Prostate gland (tissue), 2 donors: ENCODE measurements around the gene FHIT. TPM values are rescaled to one million over a fixed set of nuclear protein-coding genes. Genes with fewer than 3 reads are reported as not detected.

Source experiments
- DNase-seq: peaks from one replicate; pipeline ENCODE4 v3.0.0-alpha.2; 2019; ENCODE audit warnings: low spot score
- H3K27ac ChIP-seq, 2 donors: fragments of 200-600 bp; sonication (generic); 2 replicates each; pipeline ENCODE4 v1.5.1; 2017 to 2019
- H3K27me3 ChIP-seq: fragments of 200-600 bp; sonication (generic); replicated peaks from 2 replicates; pipeline ENCODE4 v1.5.1; 2019; ENCODE audit not compliant: insufficient read depth
- H3K36me3 ChIP-seq, 2 donors: fragments of 200-600 bp; sonication (generic); 1 replicate in 1 of 2; 2 replicates in 1 of 2; pipeline versions ENCODE4 v1.5.1 to v1.8.1; 2017 to 2019
- H3K4me1 ChIP-seq: fragments of 200-600 bp; sonication (generic); replicated peaks from 2 replicates; pipeline ENCODE4 v1.5.1; 2019
- H3K4me3 ChIP-seq, 2 donors: fragments of 200-600 bp; sonication (generic); 2 replicates each; pipeline ENCODE4 v1.5.1; 2017 to 2019
- H3K9me3 ChIP-seq: fragments of 200-600 bp; sonication (generic); 2 replicates; pipeline ENCODE4 v1.5.1; 2017
- POLR2A ChIP-seq: fragments of 450-650 bp; IDR thresholded peaks from one replicate; pipeline ENCODE4 v1.6.1; 2016; ENCODE audit warnings: antibody characterized with exemption, mild to moderate bottlenecking
- POLR2AphosphoS5 ChIP-seq: sonication (generic); formaldehyde crosslinking; IDR thresholded peaks from one replicate; pipeline ENCODE4 v1.6.1; 2017; ENCODE audit warnings: antibody characterized with exemption
- WGBS: methylation state at CpG from one replicate; pipeline ENCODE4 v1.1.5; 2018; 5-methylcytosine and 5-hydroxymethylcytosine counted together
- intact Hi-C: fragments of 100-400 bp; cut with DNase I; formaldehyde crosslinking; loops from one replicate; pipeline ENCODE4 v1.14.2; 2022
- total RNA-seq, 2 donors: library from RNA; depleted of rRNA; stranded (reverse); fragments of >200 nt; gene quantifications; one replicate each; pipeline ENCODE4 v1.1.0, GENCODE V29; 2016
- TF ChIP-seq, protein P1 (sequence below), 4 experiments: fragments of 200-600 bp in 2 of 4; fragments of 450-650 bp in 2 of 4; sonication (generic) in 2 of 4; IDR thresholded peaks; 1 replicate in 3 of 4; 2 replicates in 1 of 4; pipeline ENCODE4 v1.5.1; 2016 to 2019; ENCODE audit warnings: antibody characterized with exemption in 4 of 4, mild to moderate bottlenecking in 2 of 4, moderate library complexity in 2 of 4

FHIT gene
- total RNA-seq, 2 donors from 2014 or later = 6.4 to 10.4 TPM

DNA sequence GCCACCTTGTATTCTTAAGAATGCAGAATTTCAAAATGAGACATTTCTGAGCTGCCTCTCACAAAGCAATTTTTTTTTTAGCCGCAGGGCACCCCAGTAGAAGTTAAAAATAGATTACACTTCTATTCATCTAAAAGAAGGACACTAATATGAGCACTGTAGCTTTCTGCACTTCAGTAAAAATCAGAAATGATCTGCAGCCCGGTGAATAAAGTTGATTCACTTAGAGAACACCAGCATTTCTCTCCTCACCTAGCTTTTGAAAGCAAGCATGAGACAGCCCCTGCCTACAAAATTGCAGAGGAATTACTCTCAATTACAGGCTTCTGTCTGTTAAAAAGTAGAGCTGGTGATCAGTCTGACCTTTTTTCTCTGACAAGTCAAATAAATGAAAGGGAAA lies 1062.4 kb downstream of the FHIT start:
- Histone ChIP-seq H3K4me3 (no peak overlapping the region), H3K27ac (no peak overlapping the region), H3K4me1 (no peaks in the 10 kb centered on the region), H3K27me3 (no peaks in the 10 kb centered on the region), H3K9me3 (no peaks in the 10 kb centered on the region), H3K36me3 (no peaks in the 10 kb centered on the region)
- intact Hi-C loops = no loop called here
- no peak for DNase-seq
- WGBS = 57% methylated on average over 2 of the region's 2 CpGs
- no peak for TF ChIP-seq POLR2A
- TF ChIP-seq POLR2AphosphoS5 = no peak
- TF ChIP-seq, protein P1, sequence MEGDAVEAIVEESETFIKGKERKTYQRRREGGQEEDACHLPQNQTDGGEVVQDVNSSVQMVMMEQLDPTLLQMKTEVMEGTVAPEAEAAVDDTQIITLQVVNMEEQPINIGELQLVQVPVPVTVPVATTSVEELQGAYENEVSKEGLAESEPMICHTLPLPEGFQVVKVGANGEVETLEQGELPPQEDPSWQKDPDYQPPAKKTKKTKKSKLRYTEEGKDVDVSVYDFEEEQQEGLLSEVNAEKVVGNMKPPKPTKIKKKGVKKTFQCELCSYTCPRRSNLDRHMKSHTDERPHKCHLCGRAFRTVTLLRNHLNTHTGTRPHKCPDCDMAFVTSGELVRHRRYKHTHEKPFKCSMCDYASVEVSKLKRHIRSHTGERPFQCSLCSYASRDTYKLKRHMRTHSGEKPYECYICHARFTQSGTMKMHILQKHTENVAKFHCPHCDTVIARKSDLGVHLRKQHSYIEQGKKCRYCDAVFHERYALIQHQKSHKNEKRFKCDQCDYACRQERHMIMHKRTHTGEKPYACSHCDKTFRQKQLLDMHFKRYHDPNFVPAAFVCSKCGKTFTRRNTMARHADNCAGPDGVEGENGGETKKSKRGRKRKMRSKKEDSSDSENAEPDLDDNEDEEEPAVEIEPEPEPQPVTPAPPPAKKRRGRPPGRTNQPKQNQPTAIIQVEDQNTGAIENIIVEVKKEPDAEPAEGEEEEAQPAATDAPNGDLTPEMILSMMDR (IDR thresholded peaks at IDR 0.05) = no peak

DNA sequence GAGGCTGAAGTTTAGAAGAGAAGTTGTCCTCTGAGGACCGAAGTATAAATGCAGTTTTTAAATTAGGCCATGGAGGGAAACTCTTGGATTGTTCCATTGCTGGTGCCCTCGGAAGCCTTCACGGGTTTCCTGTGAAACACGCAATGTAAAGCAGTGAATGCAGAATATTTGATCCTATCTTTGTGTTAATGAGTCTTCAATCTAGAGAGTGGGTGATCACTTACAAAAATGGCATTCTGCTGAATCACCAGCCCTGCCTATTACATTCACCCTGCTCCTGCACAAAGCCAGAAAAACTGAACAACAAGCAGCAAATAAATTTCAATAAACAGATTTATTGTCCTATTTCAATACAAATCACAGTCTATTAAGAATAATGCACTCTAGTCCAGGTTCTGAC lies 1063.9 kb downstream of the FHIT start:
- Histone ChIP-seq H3K27me3 (no peaks in the 10 kb centered on the region), H3K27ac (no peak overlapping the region), H3K36me3 (no peaks in the 10 kb centered on the region), H3K4me3 (no peak overlapping the region), H3K4me1 (no peaks in the 10 kb centered on the region), H3K9me3 (no peaks in the 10 kb centered on the region)
- WGBS = 96% methylated on average over 4 of the region's 4 CpGs
- no peak for DNase-seq
- intact Hi-C loops = no loop called here
- TF ChIP-seq POLR2AphosphoS5 = no peak
- TF ChIP-seq, protein P1 (IDR thresholded peaks at IDR 0.05) = no peak
- no peak for TF ChIP-seq POLR2A

DNA sequence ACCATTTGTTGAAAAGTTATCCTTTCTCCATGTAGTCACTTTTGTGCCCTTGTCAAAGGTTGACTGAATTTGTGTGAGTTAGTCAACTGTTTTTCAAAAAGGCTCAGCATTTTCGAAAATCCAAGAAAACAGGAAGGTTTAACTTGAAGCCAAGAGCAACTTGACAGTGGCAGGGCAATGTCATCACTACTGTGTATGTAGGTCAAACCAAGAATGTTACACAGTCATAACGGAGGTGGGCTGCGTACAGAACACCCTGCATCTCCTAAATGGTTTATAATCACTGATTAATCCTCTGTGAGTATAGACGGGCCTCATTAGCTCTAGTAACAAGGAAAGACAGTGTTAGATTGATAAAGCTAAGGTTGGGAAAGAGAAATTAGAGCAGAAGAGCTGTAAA lies 1064.9 kb downstream of the FHIT start:
- TF ChIP-seq POLR2AphosphoS5 = no peak
- no peak for TF ChIP-seq POLR2A
- TF ChIP-seq, protein P1 (IDR thresholded peaks at IDR 0.05) = no peak
- H3K27ac ChIP-seq = no peak overlapping the region
- H3K9me3 ChIP-seq = no peaks in the 10 kb centered on the region
- no peaks in the 10 kb centered on the region for H3K27me3 ChIP-seq
- no peaks in the 10 kb centered on the region for H3K36me3 ChIP-seq
- no peak overlapping the region for H3K4me3 ChIP-seq
- no peaks in the 10 kb centered on the region for H3K4me1 ChIP-seq
- WGBS = 91% methylated on average over 4 of the region's 4 CpGs
- DNase-seq = no peak
- intact Hi-C loops = no loop called here

DNA sequence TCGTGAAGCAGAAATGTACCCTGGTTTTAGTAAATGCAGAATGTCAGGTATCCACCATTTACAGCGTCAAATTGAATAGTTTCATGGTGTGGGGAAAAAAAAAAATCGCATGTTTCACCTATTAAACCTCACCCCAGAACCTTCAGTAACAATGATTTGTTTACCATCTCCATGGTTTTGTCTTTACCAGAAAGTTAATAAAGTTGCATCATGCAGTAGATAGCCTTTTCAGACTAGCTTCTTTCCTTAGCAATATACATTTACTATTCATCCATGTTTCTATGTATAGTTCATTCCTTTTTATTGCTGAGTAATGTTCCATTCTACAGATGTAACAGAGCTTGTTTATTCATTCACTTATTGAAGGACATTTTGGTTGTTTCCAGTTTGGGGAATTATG lies 1066.1 kb downstream of the FHIT start:
- TF ChIP-seq, protein P1 (IDR thresholded peaks at IDR 0.05) = no peak
- Histone ChIP-seq H3K27ac (no peak overlapping the region), H3K9me3 (no peaks in the 10 kb centered on the region), H3K27me3 (no peaks in the 10 kb centered on the region), H3K4me1 (no peaks in the 10 kb centered on the region), H3K36me3 (no peaks in the 10 kb centered on the region), H3K4me3 (no peak overlapping the region)
- intact Hi-C loops = no loop called here
- DNase-seq = no peak
- 91% methylated on average over 3 of the region's 3 CpGs for WGBS

DNA sequence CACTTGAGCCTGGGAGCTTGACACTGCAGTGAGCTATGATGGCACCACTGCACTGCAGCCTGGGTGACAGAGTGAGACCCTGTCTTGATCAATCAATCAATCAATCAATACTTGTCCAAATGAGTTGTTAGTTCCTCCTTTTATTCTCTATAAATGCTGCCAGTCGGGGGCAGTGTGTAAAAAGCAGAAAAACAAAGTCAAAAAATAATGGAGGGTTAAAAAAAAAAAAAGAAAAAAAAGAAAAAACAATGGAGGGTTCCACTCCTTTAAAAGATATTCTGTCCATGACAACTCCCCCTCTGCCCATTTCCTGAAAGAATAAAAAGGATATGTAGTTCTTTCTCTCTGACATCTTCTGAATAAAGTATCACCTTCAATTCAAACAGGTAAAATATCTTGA lies 1068.6 kb downstream of the FHIT start:
- Histone ChIP-seq H3K27me3 (no peaks in the 10 kb centered on the region), H3K4me3 (no peak overlapping the region), H3K27ac (no peak overlapping the region), H3K9me3 (no peaks in the 10 kb centered on the region), H3K4me1 (no peaks in the 10 kb centered on the region), H3K36me3 (no peaks in the 10 kb centered on the region)
- 77% methylated on average over 1 of the region's 1 CpG for WGBS
- intact Hi-C loops = no loop called here
- TF ChIP-seq, protein P1 (IDR thresholded peaks at IDR 0.05) = no peak
- no peak for TF ChIP-seq POLR2A
- no peak for TF ChIP-seq POLR2AphosphoS5
- DNase-seq = no peak
